A549 (cell line): ENCODE results near the gene UBE3C. TPM values are rescaled to one million over a fixed set of nuclear protein-coding genes. Genes with fewer than 3 reads are reported as not detected.

Experiments used
- ATAC-seq, 2 experiments: fragments of 200-7000 bp in 1 of 2; fragments of >200 bp in 1 of 2; cut with Nextera tagmentation in 1 of 2; cut with Tn5 transposase in 1 of 2; 3 replicates each; pipeline versions ENCODE4 v1.8.0 to v1.9.1; 2018 to 2020; ENCODE audit warnings: mild to moderate bottlenecking in 1 of 2, moderate library complexity in 1 of 2
- CTCF ChIA-PET: fragments of 300-600 bp; sonication (Branson Sonifier 250); formaldehyde crosslinking; extraction: SDS; loops from one replicate; lab custom pipeline; 2021; ENCODE audit warnings: antibody characterized with exemption, inconsistent platforms; lab: Yijun Ruan, JAX
- POLR2A ChIA-PET: fragments of 350-600 bp; formaldehyde crosslinking; extraction: SDS; loops from one replicate; lab custom pipeline; 2021; ENCODE audit warnings: antibody characterized with exemption, inconsistent platforms; lab: Yijun Ruan, JAX
- DNase-seq, 2 experiments: peaks; one replicate each; pipeline versions ENCODE4 v3.0.0 to v3.0.0-alpha.2; 2011 to 2016; ENCODE audit warnings: low read depth in 1 of 2, low spot score in 1 of 2
- FAIRE-seq: peaks from 2 replicates; lab custom pipeline; 2011; peaks lifted over from hg19 to GRCh38; lab: Jason Lieb, UNC
- H3K27ac ChIP-seq, 2 experiments: fragments of >200 bp; sonication (Bioruptor Twin); formaldehyde crosslinking; 3 replicates each; pipeline ENCODE4 v1.5.1; 2016 to 2017
- H3K4me1 ChIP-seq: fragments of >200 bp; sonication (Bioruptor Twin); formaldehyde crosslinking; 3 replicates; pipeline ENCODE4 v1.6.1; 2016
- H3K4me2 ChIP-seq: fragments of >200 bp; sonication (Bioruptor Twin); formaldehyde crosslinking; 3 replicates; pipeline ENCODE4 v1.6.1; 2016
- H3K4me3 ChIP-seq: fragments of >200 bp; sonication (Bioruptor Twin); formaldehyde crosslinking; 3 replicates; pipeline ENCODE4 v1.5.1; 2016
- H3K9me3 ChIP-seq: fragments of >200 bp; sonication (Bioruptor Twin); formaldehyde crosslinking; 3 replicates; pipeline ENCODE4 v1.6.1; 2016
- ATOH8 ChIP-seq: fragments of 250-450 bp; sonication (Bioruptor Pico); IDR thresholded peaks from 2 replicates; pipeline ENCODE4 v1.5.0; 2020; ENCODE audit warnings: low read depth, mild to moderate bottlenecking, moderate library complexity
- CEBPB ChIP-seq, 2 experiments: fragments of >200 bp in 1 of 2; sonication (Bioruptor Twin) in 1 of 2; formaldehyde crosslinking in 1 of 2; IDR thresholded peaks; 2 replicates each; pipeline ENCODE4 v1.6.1; 2012 to 2016
- CTCF ChIP-seq: fragments of >200 bp; sonication (Bioruptor Twin); formaldehyde crosslinking; IDR thresholded peaks from 3 replicates; pipeline ENCODE4 v1.5.1; 2016
- EHF ChIP-seq: fragments of 250-450 bp; sonication (Bioruptor Pico); IDR thresholded peaks from 2 replicates; pipeline ENCODE4 v1.5.0; 2020; ENCODE audit warnings: mild to moderate bottlenecking
- ESRRA ChIP-seq: fragments of 150-350 bp; IDR thresholded peaks from 2 replicates; pipeline ENCODE4 v1.6.1; 2014; ENCODE audit warnings: mild to moderate bottlenecking, low read length, borderline replicate concordance
- GATA3 ChIP-seq: IDR thresholded peaks from 2 replicates; pipeline ENCODE4 v1.6.1; 2012; ENCODE audit warnings: borderline replicate concordance
- HEYL ChIP-seq: fragments of 250-450 bp; sonication (Bioruptor Pico); IDR thresholded peaks from 2 replicates; pipeline ENCODE4 v1.8.0; 2021; ENCODE audit warnings: mild to moderate bottlenecking, moderate library complexity
- HMGXB4 ChIP-seq: fragments of 250-450 bp; sonication (Bioruptor Pico); IDR thresholded peaks from 2 replicates; pipeline ENCODE4 v1.5.0; 2021; ENCODE audit warnings: mild to moderate bottlenecking, moderate library complexity, borderline replicate concordance
- HOXB5 ChIP-seq: fragments of 250-450 bp; sonication (Bioruptor Pico); IDR thresholded peaks from 2 replicates; pipeline ENCODE4 v1.5.0; 2020; ENCODE audit warnings: mild to moderate bottlenecking, moderate library complexity
- JUN ChIP-seq, 2 experiments: fragments of >200 bp; sonication (Bioruptor Twin); formaldehyde crosslinking; IDR thresholded peaks; 2 replicates in 1 of 2; 3 replicates in 1 of 2; pipeline ENCODE4 v1.6.1; 2016 to 2017
- JUNB ChIP-seq: fragments of >200 bp; sonication (Bioruptor Twin); formaldehyde crosslinking; IDR thresholded peaks from 2 replicates; pipeline ENCODE4 v1.6.1; 2016
- MAX ChIP-seq: IDR thresholded peaks from 2 replicates; pipeline ENCODE4 v1.6.1; 2012
- MAZ ChIP-seq: fragments of 150-350 bp; IDR thresholded peaks from 2 replicates; pipeline ENCODE4 v1.6.1; 2014; ENCODE audit warnings: antibody characterized with exemption, low read depth, low read length, borderline replicate concordance
- PBX3 ChIP-seq: IDR thresholded peaks from 2 replicates; pipeline ENCODE4 v1.6.1; 2012
- PHF8 ChIP-seq: fragments of 200-600 bp; sonication (generic); IDR thresholded peaks from 2 replicates; pipeline ENCODE4 v1.6.1; 2016; ENCODE audit warnings: low read depth, mild to moderate bottlenecking, antibody characterized with exemption, moderate library complexity, borderline replicate concordance
- REST ChIP-seq: fragments of 200-600 bp; sonication (generic); IDR thresholded peaks from 2 replicates; pipeline ENCODE4 v1.6.1; 2016; ENCODE audit warnings: antibody characterized with exemption, mild to moderate bottlenecking, moderate library complexity
- RFX5 ChIP-seq: fragments of 450-650 bp; IDR thresholded peaks from 2 replicates; pipeline ENCODE4 v1.7.1; 2014; ENCODE audit warnings: antibody characterized with exemption, mild to moderate bottlenecking, moderate library complexity
- TFCP2L1 ChIP-seq: fragments of 250-450 bp; sonication (Bioruptor Pico); IDR thresholded peaks from 2 replicates; pipeline ENCODE4 v1.5.0; 2021; ENCODE audit warnings: mild to moderate bottlenecking
- ZFP36 ChIP-seq: fragments of 450-650 bp; IDR thresholded peaks from 2 replicates; pipeline ENCODE4 v1.6.1; 2014; ENCODE audit warnings: borderline replicate concordance; ENCODE audit not compliant: partially characterized antibody
- WGBS: methylation state at CpG from one replicate; pipeline ENCODE4 v1.1.6; 2017; ENCODE audit errors: missing lambda C conversion rate; 5-methylcytosine and 5-hydroxymethylcytosine counted together
- polyA plus RNA-seq, 4 experiments: library from polyadenylated mRNA; depleted of rRNA in 3 of 4; stranded (reverse); fragments of >200 nt; fragmentation: RNase III in 1 of 4; extraction: RNeasy Plus Mini Kit Qiagen cat#74134 plus additional on column Dnase treatment in 1 of 4; gene quantifications; 2 replicates in 3 of 4; 3 replicates in 1 of 4; pipeline ENCODE4 v1.2.3, GENCODE V29; 2011 to 2017

UBE3C gene
- polyA plus RNA-seq, 2 of the 4 experiments (the other 2 are of a cell fraction) = 52.1 to 73.2 TPM

- TF ChIP-seq CTCF (0 out of 3 replicates have a peak, but pooled peaks have one; percentile 9), JUN (IDR thresholded peaks at IDR 0.05) (peak; percentile 0 to 48; a peak in 1 of 5 replicates), ATOH8 (CRISPR knock-in tag) (no peak), HOXB5 (CRISPR knock-in tag) (no peak), CEBPB (IDR thresholded peaks at IDR 0.05) (no peak), ZFP36 (no peak), RFX5 (no peak), HEYL (CRISPR knock-in tag) (no peak), TFCP2L1 (CRISPR knock-in tag) (no peak), REST (no peak), GATA3 (no peak), ESRRA (no peak), PBX3 (no peak)
- TF ChIP-seq, all 56 proteins: peak for 4
Measured at GRCh38 chr7:157139111-157139809, 534 bp downstream of the UBE3C start (continued).

GRCh38 chr7:157139810-157140510, 1.2 kb downstream of the UBE3C start:
- POLR2A ChIA-PET = no interaction called here
- DNase-seq = no peak
- H3K4me2 ChIP-seq = peak overlapping the region; percentile 87

More at GRCh38 chr7:157139810-157140510, 1.2 kb downstream of the UBE3C start:
- no peak for FAIRE-seq
- 23% methylated on average over 19 of the region's 19 CpGs for WGBS
- H3K4me1 ChIP-seq = peaks cover 24% of the 10 kb centered on the region
- no peak for TF ChIP-seq JUNB
- TF ChIP-seq PHF8 = no peak
- TF ChIP-seq REST = no peak
- TF ChIP-seq MAZ = no peak
- TF ChIP-seq EHF (CRISPR knock-in tag) = no peak
- TF ChIP-seq MAX = peak; percentile 46; the same call in 1 of the 2 replicates
- TF ChIP-seq HMGXB4 (CRISPR knock-in tag) = no peak
- CTCF ChIA-PET = interaction anchor here (0.9 to 1.2 kb wide), 2 partner anchors 12 to 16 kb away, joined by 3 to 4 read pairs; no protein-coding TSS in a partner anchor
- peak overlapping the region; percentile 97 to 99 for H3K27ac ChIP-seq
- H3K4me3 ChIP-seq = peak overlapping the region; percentile 98
- no peaks in the 10 kb centered on the region for H3K9me3 ChIP-seq
- ATAC-seq = no peak
